Retinal pigment epithelial cell (primary cell): ENCODE data around the gene SST.
"Not testable (repeated sequence)": the region's sequence is repeated elsewhere in the genome, so short reads cannot be mapped to it uniquely, and the experiment has no call there.

ENCODE experiments used
- DNase-seq: peaks from one replicate; pipeline ENCODE4 v3.0.0-alpha.2; 2010; ENCODE audit warnings: low read depth
- H3K4me3 ChIP-seq: 2 replicates; pipeline ENCODE4 v1.5.1; 2011; ENCODE audit warnings: mild to moderate bottlenecking, low read length, control low read depth, moderate library complexity
- TF ChIP-seq, protein P1 (sequence below): conservative IDR thresholded peaks from 2 replicates; pipeline ENCODE4 v1.5.1; 2011; ENCODE audit warnings: low read depth, low read length, control low read depth, inconsistent platforms

The SST gene

DNA sequence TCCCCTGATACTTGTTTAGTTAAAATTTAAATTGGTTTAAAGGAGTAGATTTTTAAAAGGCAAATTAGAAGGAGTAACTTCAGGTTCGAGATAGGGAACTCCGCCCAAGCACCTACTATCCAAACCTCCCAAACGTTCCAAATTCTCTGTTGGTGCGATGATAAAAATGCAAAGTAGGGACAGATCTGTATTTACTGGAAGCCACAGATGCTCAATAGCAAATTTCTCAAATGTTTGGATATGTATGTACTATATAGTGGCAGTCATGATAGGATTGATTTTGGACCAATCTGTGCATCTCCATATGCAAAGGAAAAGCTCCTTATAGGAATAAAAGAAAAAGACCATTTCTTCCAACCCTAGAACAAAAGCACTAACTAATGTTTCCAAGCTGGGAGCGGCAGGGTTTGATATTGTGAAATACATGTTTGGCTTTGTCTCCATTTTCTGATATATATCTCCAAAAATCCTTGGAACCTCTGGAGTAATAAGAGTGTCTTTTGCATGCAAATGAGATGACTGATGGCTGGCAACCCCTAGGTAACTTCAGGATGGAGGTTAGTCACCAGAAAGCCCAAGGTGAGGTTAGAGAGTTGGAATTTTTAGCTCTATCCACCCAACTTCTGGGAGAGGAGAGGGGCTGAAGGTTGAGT is 16.6 kb upstream of the SST start:
- TF ChIP-seq, protein P1, sequence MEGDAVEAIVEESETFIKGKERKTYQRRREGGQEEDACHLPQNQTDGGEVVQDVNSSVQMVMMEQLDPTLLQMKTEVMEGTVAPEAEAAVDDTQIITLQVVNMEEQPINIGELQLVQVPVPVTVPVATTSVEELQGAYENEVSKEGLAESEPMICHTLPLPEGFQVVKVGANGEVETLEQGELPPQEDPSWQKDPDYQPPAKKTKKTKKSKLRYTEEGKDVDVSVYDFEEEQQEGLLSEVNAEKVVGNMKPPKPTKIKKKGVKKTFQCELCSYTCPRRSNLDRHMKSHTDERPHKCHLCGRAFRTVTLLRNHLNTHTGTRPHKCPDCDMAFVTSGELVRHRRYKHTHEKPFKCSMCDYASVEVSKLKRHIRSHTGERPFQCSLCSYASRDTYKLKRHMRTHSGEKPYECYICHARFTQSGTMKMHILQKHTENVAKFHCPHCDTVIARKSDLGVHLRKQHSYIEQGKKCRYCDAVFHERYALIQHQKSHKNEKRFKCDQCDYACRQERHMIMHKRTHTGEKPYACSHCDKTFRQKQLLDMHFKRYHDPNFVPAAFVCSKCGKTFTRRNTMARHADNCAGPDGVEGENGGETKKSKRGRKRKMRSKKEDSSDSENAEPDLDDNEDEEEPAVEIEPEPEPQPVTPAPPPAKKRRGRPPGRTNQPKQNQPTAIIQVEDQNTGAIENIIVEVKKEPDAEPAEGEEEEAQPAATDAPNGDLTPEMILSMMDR: no peak
- DNase-seq: no peak
- H3K4me3 ChIP-seq: no peak overlapping the region

DNA sequence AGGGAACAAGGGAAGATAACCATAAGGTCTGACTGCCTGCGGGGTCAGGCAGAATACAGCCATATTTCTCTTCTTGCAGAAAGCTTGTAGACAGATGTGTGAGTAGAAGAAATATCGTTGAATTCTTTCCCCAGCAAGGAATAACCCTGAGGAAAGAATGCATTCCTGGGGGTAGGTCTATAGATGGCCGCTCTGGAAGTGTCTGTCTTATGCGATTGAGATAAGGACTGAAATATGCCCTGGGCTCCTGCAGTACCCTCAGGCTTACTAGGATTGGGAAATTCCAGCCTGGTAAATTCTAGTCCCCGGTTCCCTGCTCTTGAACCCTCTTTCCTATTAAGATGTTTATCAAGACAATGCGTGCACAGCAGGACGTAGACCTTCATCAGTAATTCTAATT is 15.8 kb upstream of the SST start:
- DNase-seq: no peak
- TF ChIP-seq, protein P1: no peak
- H3K4me3 ChIP-seq: no peak overlapping the region

- TF ChIP-seq, protein P1: no peak
- no peak overlapping the region for H3K4me3 ChIP-seq
- DNase-seq: no peak
Observed at GRCh38 chr3:187684880-187685279, 14.7 kb upstream of the SST start.

DNA sequence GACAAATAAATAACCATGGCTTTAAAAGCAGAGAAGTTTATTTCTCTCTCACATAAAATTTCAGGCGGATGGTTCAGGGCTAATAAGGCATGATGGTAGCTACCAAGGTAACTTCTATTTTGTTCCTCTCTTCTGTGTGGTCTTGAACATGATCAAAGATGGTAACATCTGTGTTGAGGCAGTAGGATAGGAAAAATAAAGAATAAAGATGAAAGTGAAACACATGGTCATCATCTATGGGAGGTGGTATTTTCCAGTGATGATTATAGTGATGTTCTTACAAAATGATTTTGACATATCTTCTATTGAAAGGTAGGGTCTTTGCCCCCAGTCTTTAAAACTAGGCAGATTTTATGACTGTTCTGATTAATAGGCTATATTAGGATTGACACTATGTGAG is 14.2 kb upstream of the SST start:
- no peak overlapping the region for H3K4me3 ChIP-seq
- TF ChIP-seq, protein P1: no peak
- DNase-seq: no peak

- DNase-seq, H3K4me3 ChIP-seq: not testable (repeated sequence)
Observed at GRCh38 chr3:187681756-187682155, 11.6 kb upstream of the SST start.

- TF ChIP-seq, protein P1: peak; percentile 93
- H3K4me3 ChIP-seq: no peak overlapping the region
- DNase-seq: no peak
Observed at GRCh38 chr3:187679638-187680396, 9.6 kb upstream of the SST start.

- no peak overlapping the region for H3K4me3 ChIP-seq
- TF ChIP-seq, protein P1: peak; percentile 81
- DNase-seq: no peak
Observed at GRCh38 chr3:187678726-187679268, 8.6 kb upstream of the SST start.
